SK-N-SH treated with all-trans-retinoic acid at 6 μM for 48 hours (cell line): ENCODE data around the gene TRAK1.

Experiments used
- ATAC-seq: fragments of 200-7000 bp; cut with Tn5 transposase; 3 replicates; pipeline ENCODE4 v1.9.1; 2020; ENCODE audit warnings: mild to moderate bottlenecking, moderate library complexity
- ARNTL ChIP-seq: fragments of 450-650 bp; formaldehyde crosslinking; IDR thresholded peaks from 2 replicates; pipeline ENCODE4 v1.5.0; 2020; ENCODE audit warnings: low read depth, mild to moderate bottlenecking, moderate library complexity, borderline replicate concordance
- BACH2 ChIP-seq: fragments of 250-450 bp; sonication (Bioruptor Pico); IDR thresholded peaks from 2 replicates; pipeline ENCODE4 v1.9.0; 2021; ENCODE audit warnings: mild to moderate bottlenecking, borderline replicate concordance
- CREB5 ChIP-seq: fragments of 250-450 bp; sonication (Bioruptor Pico); IDR thresholded peaks from 2 replicates; pipeline ENCODE4 v1.5.1; 2020; ENCODE audit warnings: low read depth, mild to moderate bottlenecking, moderate library complexity
- CSDC2 ChIP-seq: fragments of 250-450 bp; sonication (Bioruptor Pico); IDR thresholded peaks from 2 replicates; pipeline ENCODE4 v1.5.0; 2020; ENCODE audit warnings: mild to moderate bottlenecking, moderate library complexity
- ESRRG ChIP-seq: fragments of 250-450 bp; sonication (Bioruptor Pico); IDR thresholded peaks from 2 replicates; pipeline ENCODE4 v1.6.1; 2021; ENCODE audit warnings: mild to moderate bottlenecking
- GLIS3 ChIP-seq: fragments of 250-450 bp; sonication (Bioruptor Pico); IDR thresholded peaks from 2 replicates; pipeline ENCODE4 v1.5.0; 2020; ENCODE audit warnings: mild to moderate bottlenecking, moderate library complexity
- ISL1 ChIP-seq: fragments of 250-450 bp; sonication (Bioruptor Pico); IDR thresholded peaks from 2 replicates; pipeline ENCODE4 v2.1.2; 2022; ENCODE audit warnings: mild to moderate bottlenecking, moderate library complexity
- OSR1 ChIP-seq: fragments of 250-450 bp; sonication (Bioruptor Pico); IDR thresholded peaks from 2 replicates; pipeline ENCODE4 v1.8.0; 2022; ENCODE audit warnings: moderate library complexity, mild to moderate bottlenecking, inconsistent platforms
- PATZ1 ChIP-seq: fragments of 250-450 bp; sonication (Bioruptor Pico); IDR thresholded peaks from 2 replicates; pipeline ENCODE4 v1.8.0; 2020; ENCODE audit warnings: mild to moderate bottlenecking, moderate library complexity, borderline replicate concordance
- PPARA ChIP-seq: fragments of 250-450 bp; sonication (Bioruptor Pico); IDR thresholded peaks from 2 replicates; pipeline ENCODE4 v1.5.0; 2020; ENCODE audit warnings: mild to moderate bottlenecking, borderline replicate concordance
- RARB ChIP-seq: fragments of 250-450 bp; sonication (Bioruptor Pico); IDR thresholded peaks from 2 replicates; pipeline ENCODE4 v1.8.0; 2021; ENCODE audit warnings: mild to moderate bottlenecking, moderate library complexity
- SNAI2 ChIP-seq: fragments of 250-450 bp; sonication (Bioruptor Pico); IDR thresholded peaks from 2 replicates; pipeline ENCODE4 v1.5.0; 2020; ENCODE audit warnings: mild to moderate bottlenecking, moderate library complexity
- TCF4 ChIP-seq: fragments of 250-450 bp; sonication (Bioruptor Pico); IDR thresholded peaks from 2 replicates; pipeline ENCODE4 v1.8.0; 2021; ENCODE audit warnings: mild to moderate bottlenecking, moderate library complexity, borderline replicate concordance
- TOX ChIP-seq: fragments of 250-450 bp; sonication (Bioruptor Pico); IDR thresholded peaks from 2 replicates; pipeline ENCODE4 v1.8.0; 2021; ENCODE audit warnings: mild to moderate bottlenecking, moderate library complexity, borderline replicate concordance
- TSHZ2 ChIP-seq: fragments of 250-450 bp; sonication (Bioruptor Pico); IDR thresholded peaks from 2 replicates; pipeline ENCODE4 v1.5.0; 2020; ENCODE audit warnings: mild to moderate bottlenecking, moderate library complexity
- ZC3H10 ChIP-seq: fragments of 250-450 bp; sonication (Bioruptor Pico); IDR thresholded peaks from 2 replicates; pipeline ENCODE4 v1.5.1; 2021; ENCODE audit warnings: mild to moderate bottlenecking, moderate library complexity
- ZFP30 ChIP-seq: fragments of 450-650 bp; formaldehyde crosslinking; IDR thresholded peaks from 2 replicates; pipeline ENCODE4 v1.5.0; 2022; ENCODE audit warnings: mild to moderate bottlenecking, moderate library complexity
- ZNF8 ChIP-seq: fragments of 450-650 bp; formaldehyde crosslinking; IDR thresholded peaks from 2 replicates; pipeline ENCODE4 v1.5.0; 2020; ENCODE audit warnings: mild to moderate bottlenecking, moderate library complexity

The TRAK1 gene

GRCh38 chr3:42123824-42124658 lies 32.9 kb downstream of the TRAK1 start (continued):
- TF ChIP-seq ARNTL (CRISPR knock-in tag) (no peak), ISL1 (CRISPR knock-in tag) (no peak), ESRRG (no peak), ZFP30 (CRISPR knock-in tag) (no peak), ZNF8 (CRISPR knock-in tag) (no peak), BACH2 (no peak)

GRCh38 chr3:42127226-42127625 lies 36.1 kb downstream of the TRAK1 start:
- no peak for ATAC-seq
- TF ChIP-seq OSR1 (CRISPR knock-in tag) (no peak), TSHZ2 (CRISPR knock-in tag) (no peak), BACH2 (no peak), CSDC2 (CRISPR knock-in tag) (no peak), GLIS3 (no peak), TCF4 (CRISPR knock-in tag) (no peak), PATZ1 (CRISPR knock-in tag) (no peak), ESRRG (no peak), SNAI2 (CRISPR knock-in tag) (no peak), ZC3H10 (CRISPR knock-in tag) (no peak), ARNTL (CRISPR knock-in tag) (no peak), CREB5 (CRISPR knock-in tag) (no peak), RARB (CRISPR knock-in tag) (no peak), PPARA (CRISPR knock-in tag) (no peak)

GRCh38 chr3:42128526-42128925 lies 37.4 kb downstream of the TRAK1 start:
- no peak for ATAC-seq
- TF ChIP-seq ARNTL (CRISPR knock-in tag): no peak
- no peak for TF ChIP-seq TCF4 (CRISPR knock-in tag)
- no peak for TF ChIP-seq TSHZ2 (CRISPR knock-in tag)
- no peak for TF ChIP-seq PATZ1 (CRISPR knock-in tag)
- TF ChIP-seq TOX (CRISPR knock-in tag): no peak
- TF ChIP-seq RARB (CRISPR knock-in tag): no peak
- TF ChIP-seq, all 23 proteins: peak for 0
